SK-N-DZ (cell line): ENCODE data around the gene CRACR2A.

ENCODE experiments used
- DNase-seq: peaks from one replicate; pipeline ENCODE4 v3.0.0-alpha.2; 2015; ENCODE audit warnings: low spot score

The CRACR2A gene

DNA sequence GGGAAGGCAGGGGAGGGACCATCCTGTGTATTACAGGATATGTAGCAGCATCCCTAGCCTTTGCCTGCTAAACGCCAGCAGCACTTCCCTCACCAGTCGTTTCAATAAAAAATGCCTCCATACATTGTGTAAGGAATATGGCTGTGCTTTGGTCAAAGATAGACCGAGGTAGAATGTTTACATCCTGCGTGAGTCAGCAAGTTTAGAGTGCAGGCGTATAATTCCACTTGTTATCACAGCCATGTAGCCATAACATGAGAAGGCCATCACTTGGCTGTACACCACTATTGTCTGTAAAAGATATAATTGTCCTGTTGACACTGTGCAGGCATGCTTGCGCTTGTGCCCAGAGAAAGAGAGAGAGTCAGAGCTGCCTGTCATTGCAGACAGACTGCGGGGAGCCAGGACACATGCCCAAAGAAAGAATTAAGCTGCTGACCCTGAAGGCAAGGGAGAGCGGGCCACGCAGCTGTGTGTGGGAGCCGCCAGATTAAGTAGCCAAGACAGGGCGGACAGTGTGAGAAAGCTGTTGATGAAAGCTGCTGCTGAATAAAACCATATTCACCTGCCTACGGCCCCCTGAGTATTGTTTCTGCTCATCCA, 68.4 kb downstream of the CRACR2A start:
- DNase-seq, result peak; percentile 22

DNA sequence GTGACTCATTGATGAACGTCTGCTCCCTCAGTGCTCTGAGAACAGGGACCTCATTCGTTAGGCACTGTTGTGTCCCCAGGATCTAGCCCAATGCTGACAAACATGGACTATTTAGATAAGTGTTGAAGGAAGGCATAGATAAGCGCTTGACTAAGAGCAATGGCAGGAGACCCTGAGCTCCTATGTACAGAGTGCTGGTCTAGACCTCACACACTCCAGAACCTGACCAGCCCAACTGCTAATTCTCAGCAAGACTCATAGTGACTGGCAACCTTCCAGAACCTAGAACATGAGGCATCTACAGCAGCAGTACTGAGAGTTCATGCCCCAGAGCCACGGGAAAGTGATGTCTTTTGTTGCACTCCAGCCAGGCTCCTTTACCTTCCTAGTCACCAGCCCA, 69.2 kb downstream of the CRACR2A start:
- no peak for DNase-seq

DNA sequence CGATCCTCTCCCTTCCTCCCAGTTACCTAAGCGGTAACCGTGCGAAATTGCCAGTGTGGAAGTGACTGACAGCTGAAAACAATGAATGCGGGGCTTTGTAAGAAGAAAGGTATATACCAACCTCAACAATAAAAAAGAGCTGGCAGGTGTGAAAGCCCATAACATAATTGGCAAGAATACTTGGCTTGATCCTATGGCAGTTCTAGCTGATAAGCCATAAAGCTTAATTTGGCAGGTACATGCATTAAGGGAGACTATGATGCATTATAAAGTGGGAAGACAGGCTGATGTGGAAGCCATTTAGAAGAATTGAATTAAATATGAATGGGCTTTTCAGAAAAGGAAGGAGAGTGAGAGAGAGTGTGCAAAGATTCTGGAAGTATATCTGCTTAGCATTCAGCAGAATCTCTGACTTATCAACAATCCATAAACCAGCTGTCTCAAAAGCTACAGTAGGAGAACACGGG, 71.3 kb downstream of the CRACR2A start:
- no peak for DNase-seq

DNA sequence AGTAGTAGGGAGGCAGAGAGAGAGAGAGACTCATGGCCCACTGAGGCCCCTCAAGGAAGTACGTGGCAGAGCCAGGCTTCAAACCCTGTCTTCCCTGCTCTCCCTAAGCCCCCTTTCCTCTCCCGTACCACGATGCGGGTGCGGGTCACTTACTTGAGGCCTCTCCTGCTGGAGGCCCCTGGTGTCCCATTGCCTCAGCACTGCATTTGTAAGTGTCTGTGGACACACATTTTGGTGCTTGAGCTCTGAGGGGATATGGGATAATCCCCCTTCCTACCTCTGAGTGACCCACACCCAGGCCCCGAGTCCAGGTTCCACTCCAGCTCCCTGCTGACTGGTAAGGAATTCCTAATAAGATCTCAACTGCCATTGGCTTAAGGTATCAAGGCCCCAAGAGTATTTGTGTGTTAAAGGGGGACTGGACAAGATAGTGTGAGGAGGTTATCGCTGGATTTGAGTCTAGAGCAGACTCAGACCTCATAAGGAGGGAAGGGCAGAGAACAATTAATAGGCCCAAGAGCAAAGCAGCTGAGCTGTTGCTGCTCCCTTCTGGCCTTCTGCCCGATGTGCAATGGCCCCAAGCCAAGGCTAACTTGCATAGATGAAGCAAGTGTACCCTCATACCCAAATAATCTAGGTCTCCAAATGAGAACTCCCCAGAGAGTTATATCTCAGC, 71.9 kb downstream of the CRACR2A start:
- no peak for DNase-seq

DNA sequence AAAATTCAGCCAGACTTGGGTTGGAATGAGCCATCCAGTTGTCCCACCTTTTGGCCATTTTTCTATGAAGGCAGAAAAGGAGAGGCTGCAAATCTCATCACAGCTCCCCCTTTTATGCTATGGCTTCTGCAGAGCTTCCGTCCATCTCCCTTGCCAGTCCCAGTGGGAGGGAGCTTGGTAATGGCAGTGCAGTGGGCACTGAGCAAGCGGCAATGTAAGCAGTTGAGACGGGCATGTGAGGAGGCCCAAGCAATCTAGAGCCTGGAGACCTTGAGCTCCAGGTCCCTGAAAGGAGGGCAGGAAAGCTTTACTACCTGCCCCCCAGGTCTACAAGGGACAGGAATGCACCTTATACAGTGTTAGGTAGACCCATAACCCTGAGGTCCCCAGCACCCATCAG, 73.1 kb downstream of the CRACR2A start:
- DNase-seq, result no peak

DNA sequence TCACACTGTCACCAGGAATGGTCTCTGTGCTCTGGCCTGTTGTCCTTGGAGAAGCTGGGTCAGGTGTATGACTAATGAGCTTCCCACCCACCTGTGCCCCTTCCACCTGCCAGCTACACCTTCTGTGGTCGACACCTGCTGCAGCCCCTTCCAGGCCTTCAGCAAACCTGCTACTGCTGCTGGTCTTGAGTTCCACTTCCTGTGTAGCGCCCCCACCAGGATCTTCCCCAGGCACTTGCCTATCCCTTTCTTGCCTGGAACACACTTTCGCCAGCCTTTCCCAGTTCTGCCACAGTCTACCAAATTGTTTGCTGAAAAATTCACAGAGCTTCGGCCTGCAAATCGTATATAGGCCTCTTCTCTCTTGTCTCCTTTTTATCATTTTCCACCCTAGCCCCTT, 75.3 kb downstream of the CRACR2A start:
- DNase-seq, result no peak

DNA sequence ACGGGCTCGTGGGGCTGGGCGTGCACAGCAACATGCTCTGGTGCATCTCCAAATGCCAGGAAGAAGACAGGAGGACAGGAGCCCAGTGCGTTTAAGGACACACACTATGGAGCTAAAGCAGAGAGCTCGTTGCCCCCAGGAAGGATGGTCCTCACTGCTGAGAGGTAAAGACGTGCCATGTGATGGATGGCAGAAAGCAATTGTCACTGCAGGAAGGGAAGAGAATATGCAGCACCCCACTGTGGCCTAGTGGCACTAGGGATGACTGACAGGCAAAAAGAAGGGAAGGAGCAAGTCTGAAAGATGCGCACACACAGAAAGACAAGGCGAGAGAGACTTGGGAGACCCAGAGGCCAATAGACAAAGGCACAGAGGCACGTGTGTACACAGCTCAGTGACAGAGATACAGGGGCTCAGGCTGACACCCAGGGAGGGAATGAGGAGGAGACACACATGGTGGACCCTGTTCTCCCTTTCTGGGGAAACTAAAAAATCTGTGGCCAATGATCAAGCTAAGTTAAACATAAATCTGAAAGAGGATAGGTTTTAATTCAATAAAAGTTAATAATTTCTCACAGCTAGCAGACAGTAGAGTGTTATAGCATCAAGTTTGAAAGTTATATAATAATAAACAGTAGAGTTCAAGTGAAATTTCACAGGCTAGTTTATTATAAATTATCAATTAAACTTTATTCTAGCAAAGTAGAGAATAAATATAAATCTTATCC, 78.8 kb downstream of the CRACR2A start:
- no peak for DNase-seq

DNA sequence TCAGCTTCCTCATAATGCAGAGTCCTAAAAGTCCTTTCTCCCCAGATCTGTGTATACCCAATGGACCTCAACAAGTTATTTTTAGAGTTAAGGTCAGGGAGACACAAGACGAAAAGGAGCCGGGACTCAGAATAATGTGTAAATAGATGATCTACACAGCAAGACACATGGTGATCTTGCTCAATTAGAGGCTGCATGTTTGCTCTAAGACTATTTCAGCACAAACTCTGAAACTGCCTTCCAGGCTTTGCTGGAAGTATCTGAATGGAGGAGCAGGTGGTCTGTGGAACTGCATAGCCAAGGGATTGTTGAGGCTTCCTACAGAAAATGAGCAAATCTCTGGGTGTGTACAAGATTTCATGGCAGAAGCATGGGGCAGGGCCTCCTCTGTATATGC, 80.8 kb downstream of the CRACR2A start:
- no peak for DNase-seq

DNA sequence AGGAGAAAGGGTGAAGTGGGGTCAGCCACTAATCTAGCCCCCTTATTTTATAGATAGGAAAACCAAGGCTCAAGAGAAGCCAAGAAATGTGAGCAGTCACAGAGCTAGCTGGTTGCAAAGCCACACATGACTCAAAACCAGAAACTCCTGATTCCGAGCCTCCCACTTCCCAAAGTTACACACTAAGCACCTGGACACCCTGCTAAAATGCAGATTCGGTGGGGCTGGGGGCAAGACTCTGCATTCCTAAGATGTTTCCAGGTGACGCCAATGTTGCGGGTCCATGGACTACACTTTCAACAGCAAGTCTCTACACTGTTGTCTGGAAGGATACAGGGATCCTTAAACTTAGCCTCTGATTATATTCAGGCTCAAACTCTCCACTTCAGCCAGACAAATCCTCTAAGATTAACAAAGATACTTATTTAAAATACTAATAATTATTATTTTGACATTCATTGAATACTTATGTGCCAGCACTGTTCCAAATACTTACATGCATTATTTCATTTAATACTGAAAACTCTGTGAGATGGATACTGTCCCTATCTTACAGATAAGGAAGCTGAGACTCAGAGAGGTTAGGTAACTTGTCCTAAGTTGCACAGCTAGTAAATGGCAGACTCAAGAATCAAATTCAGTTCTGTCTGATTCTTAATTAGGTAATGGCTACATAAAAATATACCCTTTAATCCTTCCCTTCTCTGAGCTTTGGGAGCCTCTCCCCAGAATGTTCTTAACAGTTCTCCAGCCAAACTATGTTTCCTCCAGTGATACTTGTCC, 81.4 kb downstream of the CRACR2A start:
- DNase-seq, result no peak

DNA sequence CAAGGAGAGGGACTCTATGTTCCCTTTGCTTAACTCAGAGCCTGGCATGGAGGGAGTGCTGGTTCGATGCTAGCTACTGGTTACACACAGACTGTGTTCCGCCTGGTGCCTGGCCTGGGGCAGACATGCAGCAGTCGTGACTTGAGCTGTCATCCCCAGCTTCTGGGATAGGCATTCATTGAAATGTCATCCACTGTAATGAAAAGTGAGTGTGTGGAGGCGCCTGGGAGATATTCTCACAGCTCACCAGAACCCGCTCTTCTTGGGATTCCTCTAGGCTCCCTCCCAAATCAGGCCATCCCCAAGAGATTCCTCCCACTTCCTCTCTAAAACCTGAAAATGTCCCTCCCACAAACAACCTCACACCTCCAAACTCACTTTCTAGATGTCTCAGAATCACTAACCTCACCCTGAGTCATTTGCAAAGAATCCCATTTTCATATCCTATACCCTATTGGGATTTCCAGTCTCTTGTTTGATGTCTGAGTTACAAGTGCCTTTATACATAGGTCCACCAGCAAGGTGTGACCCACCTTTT, 82.8 kb downstream of the CRACR2A start:
- no peak for DNase-seq

DNA sequence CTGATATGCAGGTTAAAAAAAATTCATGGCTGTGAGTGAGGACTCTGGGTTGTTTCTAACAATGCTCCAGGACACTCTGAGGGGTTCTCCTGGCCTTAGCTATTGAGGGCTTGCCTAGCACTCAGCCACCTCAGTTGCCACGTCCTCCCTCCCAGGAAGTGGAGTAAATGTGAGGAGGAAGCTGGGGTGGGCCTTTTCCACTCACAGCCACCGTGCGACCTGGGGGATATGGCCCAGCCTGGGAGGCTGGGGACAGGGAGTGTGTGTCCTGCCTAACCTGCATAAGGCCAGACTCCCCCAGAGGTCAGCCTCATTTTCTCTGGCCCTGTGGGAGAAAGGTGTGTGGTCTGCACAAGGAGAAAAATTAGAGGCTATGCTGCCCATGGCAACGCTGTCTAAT, 83.3 kb downstream of the CRACR2A start:
- no peak for DNase-seq

DNA sequence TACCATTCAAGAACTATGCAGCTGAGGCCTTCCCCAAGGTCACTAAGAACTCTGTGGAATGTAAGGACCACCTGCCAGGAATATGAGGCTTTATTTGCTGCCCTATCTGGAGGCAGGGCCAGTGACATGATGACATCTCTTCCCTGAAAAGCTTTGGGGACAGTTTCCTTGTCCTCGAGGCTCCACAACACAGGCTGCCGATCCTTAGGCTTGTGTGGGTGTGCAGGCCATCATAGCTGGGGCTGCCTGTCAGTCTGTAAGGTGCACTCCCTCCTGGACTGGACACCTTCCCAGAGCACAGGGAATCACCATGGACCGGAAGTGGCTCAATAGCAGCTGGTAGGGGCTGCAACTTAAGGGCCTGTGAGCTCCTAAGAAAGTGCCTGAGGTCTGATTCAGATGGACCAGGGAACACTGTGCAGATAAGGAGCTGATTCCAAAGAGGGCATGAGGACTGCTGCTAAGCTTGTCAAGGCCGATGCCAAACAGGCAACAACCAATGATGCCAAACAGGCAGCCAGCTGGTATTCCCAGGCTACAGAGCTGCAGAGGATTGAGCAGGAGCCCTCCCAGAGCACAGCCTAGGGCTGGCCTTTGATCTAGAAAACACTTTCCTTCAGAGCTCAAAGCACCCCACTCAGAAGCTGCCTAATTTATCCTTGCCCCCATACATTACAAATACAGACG, 84.3 kb downstream of the CRACR2A start:
- no peak for DNase-seq

DNA sequence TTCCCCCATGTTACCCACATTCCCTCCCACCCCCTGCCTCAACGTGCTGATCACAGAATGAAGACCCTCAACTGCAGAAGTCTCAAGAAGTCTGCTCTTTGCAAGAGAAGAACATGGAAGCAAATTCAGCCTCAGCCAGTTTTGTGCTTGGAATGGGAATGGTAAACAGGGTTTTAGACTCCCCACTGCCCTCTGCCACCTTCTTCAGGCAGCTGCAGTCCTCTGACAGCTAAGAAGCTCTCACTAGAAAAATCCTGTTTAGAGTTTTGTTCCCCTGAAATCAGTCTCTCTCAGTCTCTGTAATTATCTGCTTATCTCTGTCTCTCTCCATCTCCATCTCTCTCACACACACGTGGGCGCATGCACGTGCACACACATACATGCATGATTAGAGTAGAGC, 85.4 kb downstream of the CRACR2A start:
- no peak for DNase-seq

DNA sequence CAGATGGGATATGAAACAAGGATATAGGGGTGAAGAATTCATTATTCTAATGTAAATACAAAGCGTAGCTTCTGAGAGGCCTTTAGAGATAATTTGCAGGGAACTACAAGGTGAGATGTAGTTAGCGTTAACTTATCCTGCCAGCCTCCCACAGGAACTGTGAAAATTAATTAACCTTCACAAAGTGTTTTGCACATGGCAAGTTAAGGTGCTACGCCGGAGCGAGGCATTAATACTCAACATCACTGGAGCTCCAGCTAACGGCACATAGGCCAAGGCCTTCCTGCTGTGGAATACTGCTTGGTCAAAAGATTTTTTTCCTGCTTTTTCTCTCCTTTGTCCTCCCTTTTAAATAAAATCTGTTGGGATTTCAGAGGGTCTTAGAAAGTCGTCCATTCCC, 86.5 kb downstream of the CRACR2A start:
- no peak for DNase-seq

DNA sequence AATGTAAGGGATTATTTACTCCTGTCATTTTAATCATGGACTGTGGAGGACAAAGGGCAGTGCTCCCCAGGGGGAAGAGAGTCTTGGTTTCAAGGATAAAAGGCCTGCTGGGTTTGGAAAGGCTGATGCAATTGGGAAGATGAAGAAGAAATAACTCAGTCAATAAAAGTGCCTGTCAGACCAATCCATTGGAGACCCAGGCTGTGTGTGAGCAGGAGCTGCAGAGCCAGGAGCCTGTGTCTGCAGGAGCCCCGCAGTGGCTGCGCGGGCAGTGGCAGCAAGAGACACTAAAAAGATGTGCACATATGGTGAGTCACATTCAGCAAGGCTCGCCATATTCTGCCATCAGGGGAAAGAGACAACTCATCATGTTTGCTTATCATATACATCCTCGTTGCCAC, 90.4 kb downstream of the CRACR2A start:
- DNase-seq, result no peak

DNA sequence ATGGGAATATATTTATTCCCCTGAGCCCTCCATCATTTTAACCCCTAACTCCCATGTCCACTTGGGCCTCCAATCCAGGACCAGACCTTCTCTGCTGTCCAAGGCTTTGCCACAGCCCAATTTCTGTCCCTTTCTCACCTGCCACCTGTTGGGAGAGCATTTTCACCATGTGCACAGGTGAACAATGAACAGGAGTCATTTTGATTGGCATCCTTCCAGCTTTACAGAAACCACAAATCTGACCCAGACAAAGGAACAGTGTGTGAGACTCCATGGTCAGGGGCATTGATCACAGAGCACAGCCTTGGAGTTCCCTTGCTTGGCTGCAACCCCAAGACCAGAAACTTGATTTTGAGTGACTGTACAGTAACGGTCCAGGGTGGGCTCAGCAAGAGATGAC, 91.9 kb downstream of the CRACR2A start:
- DNase-seq, result no peak

DNA sequence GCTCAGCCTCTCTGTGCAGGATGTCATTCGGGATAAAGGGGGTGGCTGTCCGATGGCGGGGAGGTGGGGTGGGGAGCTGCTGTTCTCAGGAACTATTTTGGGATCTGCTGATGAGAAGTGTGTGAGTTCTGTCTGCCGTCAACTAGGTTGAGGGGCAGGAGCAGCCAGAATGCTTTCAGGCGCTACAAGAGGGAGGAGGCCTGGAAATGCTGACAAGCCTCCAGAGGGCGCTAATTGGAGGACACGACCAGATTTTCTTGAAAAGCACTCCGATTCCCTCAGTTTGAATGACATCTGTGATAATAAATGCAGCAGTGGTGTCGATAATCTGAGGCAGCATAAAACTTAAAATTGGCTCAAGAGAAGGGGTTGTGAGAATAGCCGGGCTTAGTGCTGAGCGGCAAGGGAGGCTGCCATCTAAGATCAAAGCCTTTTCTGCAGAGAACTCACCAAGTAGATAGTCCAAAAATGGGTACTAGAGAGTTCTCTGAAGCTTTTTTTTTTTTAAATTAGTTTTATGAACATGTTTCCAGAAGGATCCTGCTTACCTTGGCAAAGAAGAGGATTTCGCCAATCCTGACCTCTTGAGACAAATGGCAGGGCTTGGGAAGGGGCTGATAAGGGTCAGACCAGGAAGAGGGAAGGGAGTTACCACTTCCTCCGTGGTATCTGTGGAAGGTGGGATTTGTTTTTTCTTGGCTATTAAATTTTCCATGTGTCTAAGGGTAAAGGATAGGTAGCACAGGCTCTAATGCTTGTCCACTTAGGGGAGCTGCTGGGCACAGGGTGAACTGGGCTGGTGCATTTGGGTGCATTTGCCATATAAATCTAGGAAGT, 94.4 kb downstream of the CRACR2A start:
- no peak for DNase-seq

DNA sequence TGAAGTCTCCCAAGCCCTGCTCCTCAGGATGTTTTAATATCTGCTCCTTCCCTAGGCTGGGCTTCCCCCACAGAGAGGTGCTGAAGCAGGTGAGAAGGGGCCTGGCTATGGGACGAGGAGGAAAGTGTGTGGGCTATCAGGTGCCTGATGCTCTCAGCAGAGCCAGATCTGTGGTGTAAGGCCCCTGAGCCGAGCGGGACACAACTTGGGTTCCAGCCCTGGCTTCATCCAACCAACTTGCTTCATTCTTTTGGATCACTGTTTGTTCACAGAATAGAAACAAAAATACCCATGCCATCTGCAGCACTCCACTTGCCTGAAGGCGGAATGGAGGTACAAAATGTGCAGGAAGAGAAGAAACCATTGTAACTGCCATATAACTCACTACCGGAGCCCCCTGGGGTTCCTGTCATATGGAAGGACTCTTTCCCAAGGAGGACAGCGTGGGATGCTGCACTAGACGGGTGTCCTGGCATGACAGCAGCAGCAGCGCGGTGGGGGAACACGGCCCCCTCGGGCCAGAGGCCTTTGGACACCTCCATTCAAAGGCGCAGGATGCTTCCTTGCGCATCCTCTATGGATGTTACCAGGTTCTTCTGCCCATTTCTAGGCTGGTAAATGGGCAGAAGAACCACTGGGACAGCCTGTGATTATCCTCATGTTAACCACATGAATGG, 95.8 kb downstream of the CRACR2A start:
- no peak for DNase-seq

DNA sequence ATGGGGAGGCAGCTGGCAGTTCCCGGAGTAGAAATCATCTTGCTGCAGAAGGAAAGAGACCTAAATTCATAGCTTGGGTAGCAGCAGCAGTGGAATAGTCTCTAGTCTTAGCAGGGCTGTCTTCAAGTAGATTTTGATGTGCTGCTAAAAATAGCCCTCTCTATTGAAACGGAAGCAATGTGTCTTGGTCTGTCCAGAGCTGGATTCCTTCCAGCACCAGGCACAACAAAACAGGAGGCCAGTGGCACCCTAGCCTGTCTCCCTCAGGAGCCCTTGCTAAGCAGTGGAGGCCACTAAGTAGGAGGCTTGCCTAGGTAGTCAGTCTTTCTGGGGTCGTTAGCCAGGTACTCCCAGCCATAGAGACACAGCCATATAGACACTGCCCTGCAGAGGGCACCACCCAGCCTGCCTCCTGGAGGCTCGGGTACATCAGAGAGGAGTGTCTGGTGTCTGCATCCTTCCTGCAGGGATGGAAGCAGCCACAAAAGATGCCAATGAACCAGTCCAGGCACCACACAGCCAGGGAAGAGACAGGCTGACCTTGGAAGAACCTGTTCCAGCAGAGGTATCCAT, 97.5 kb downstream of the CRACR2A start:
- DNase-seq, result peak; percentile 28
